HFF-Myc (cell line): ENCODE results near the gene TTLL5.
"Not testable (repeated sequence)": the region's sequence is repeated elsewhere in the genome, so short reads cannot be mapped to it uniquely, and the experiment has no call there.

Source experiments
- DNase-seq: peaks from one replicate; pipeline ENCODE4 v3.0.0-alpha.2; 2011; ENCODE audit warnings: low read depth; ENCODE audit errors: extremely low read depth
- H3K4me3 ChIP-seq: replicated peaks from 2 replicates; pipeline ENCODE4 v1.5.1; 2011; ENCODE audit warnings: low read depth, mild to moderate bottlenecking, control low read depth, low read length
- TF ChIP-seq, protein P1 (sequence below): IDR thresholded peaks from 2 replicates; pipeline ENCODE4 v1.5.1; 2012; ENCODE audit warnings: mild to moderate bottlenecking, low read depth, low read length, control low read depth; ENCODE audit errors: missing control alignments

Gene TTLL5

GRCh38 chr14:75909630-75910029, 248.6 kb downstream of the TTLL5 start:
- H3K4me3 ChIP-seq = no peak overlapping the region

DNA sequence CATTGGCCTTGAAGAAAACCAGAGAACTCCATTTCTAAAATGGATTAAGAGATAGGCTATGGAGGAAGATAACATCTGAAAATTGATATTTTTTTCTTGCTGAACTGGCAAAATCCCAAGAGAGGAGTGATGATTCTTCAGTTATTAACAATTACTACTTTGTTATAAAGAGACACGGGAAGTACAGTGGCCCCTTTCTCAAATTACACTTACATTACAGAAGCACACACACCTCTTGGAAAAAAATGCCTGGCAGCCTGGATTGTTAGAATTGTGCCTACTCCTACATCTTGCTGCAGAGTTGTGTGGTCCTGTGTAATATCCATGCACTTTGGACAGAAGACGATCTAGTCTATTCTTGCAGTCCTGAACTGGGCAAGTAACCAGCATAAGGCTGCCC, 249.0 kb downstream of the TTLL5 start:
- TF ChIP-seq, protein P1, sequence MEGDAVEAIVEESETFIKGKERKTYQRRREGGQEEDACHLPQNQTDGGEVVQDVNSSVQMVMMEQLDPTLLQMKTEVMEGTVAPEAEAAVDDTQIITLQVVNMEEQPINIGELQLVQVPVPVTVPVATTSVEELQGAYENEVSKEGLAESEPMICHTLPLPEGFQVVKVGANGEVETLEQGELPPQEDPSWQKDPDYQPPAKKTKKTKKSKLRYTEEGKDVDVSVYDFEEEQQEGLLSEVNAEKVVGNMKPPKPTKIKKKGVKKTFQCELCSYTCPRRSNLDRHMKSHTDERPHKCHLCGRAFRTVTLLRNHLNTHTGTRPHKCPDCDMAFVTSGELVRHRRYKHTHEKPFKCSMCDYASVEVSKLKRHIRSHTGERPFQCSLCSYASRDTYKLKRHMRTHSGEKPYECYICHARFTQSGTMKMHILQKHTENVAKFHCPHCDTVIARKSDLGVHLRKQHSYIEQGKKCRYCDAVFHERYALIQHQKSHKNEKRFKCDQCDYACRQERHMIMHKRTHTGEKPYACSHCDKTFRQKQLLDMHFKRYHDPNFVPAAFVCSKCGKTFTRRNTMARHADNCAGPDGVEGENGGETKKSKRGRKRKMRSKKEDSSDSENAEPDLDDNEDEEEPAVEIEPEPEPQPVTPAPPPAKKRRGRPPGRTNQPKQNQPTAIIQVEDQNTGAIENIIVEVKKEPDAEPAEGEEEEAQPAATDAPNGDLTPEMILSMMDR = no peak
- H3K4me3 ChIP-seq = no peak overlapping the region
- no peak for DNase-seq

More at GRCh38 chr14:75909630-75910029, 248.6 kb downstream of the TTLL5 start:
- no peak for DNase-seq
- TF ChIP-seq, protein P1 = no peak

GRCh38 chr14:75911883-75912282, 250.8 kb downstream of the TTLL5 start:
- DNase-seq = no peak

DNA sequence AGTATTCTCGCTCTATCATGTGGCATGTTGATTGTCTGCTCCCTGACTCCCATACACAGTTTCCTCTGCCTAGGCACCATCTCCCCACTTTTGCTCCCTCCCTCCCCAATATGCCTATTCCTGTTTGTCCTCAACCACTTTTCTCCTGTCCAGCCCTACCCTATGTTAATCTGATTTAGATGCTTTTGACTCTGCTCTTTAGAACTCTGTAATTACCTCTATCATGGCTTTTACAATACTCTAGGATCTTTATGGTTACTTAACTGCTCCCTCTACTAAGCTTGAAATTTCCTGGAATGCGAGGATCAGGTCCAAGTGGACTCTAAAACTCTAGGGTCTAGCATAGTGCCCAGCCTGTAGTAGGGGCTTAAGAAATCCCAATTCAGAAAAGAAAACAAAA, 252.1 kb downstream of the TTLL5 start:
- DNase-seq = no peak
- no peak overlapping the region for H3K4me3 ChIP-seq
- TF ChIP-seq, protein P1 = no peak

More at GRCh38 chr14:75911883-75912282, 250.8 kb downstream of the TTLL5 start:
- no peak overlapping the region for H3K4me3 ChIP-seq
- TF ChIP-seq, protein P1 = no peak

- TF ChIP-seq, protein P1 = no peak
- H3K4me3 ChIP-seq = no peak overlapping the region
- no peak for DNase-seq
Measured at GRCh38 chr14:75915045-75915444, 254.0 kb downstream of the TTLL5 start.

DNA sequence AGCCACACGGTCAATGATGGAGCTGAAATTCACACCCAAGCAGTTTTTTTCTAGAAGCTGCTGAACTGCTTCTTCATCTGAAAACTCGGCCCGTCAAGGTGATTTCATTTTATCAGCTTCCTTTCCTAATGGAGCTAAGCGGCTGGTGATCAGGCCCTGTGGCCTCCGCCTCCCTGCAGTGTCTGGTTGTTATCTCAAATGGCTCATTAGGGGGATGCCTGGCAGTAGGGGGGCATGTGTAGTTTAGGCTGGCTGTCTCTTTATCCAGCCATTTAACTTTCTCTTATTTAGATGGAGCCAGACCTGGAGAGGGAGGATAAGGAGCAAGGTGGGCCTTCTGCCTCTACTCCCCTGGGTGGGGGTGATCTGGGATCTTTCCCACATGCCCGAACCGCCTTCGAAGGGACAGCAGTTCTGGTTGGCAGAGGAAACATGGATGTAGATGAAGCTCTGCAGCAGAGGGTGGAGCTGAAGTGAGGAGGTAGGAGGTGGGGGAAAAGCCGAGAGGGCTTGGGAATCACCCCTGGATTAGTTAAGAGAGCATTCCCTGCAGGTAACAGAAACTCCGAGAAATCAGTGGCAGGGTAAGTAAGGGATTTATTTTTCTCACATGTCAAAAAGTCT, 256.4 kb downstream of the TTLL5 start:
- no peak overlapping the region for H3K4me3 ChIP-seq
- TF ChIP-seq, protein P1 = no peak
- no peak for DNase-seq

- TF ChIP-seq, protein P1 = no peak
- H3K4me3 ChIP-seq = no peak overlapping the region
- no peak for DNase-seq
Measured at GRCh38 chr14:75917946-75918335, 256.9 kb downstream of the TTLL5 start.

GRCh38 chr14:75920421-75920820, 259.4 kb downstream of the TTLL5 start:
- H3K4me3 ChIP-seq, DNase-seq: not testable (repeated sequence)

DNA sequence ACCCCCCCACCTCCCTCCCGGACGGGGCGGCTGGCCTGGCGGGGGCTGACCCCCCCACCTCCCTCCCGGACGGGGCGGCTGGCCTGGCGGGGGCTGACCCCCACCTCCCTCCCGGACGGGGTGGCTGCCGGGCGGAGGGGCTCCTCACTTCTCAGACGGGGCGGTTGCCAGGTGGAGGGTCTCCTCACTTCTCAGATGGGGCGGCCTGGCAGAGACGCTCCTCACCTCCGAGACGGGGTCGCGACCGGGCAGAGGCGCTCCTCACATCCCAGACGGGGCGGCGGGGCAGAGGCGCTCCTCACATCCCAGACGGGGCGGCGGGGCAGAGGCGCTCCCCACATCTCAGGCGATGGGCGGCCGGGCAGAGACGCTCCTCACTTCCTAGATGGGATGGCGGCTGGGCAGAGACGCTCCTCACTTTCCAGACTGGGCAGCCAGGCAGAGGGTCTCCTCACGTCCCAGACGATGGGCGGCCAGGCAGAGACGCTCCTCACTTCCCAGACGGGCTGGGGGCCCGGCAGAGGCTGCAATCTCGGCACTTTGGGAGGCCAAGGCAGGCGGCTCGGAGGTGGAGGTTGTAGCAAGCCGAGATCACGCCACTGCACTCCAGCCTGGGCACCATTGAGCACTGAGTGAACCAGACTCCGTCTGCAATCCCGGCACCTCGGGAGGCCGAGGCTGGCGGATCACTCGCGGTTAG, 264.2 kb downstream of the TTLL5 start:
- H3K4me3 ChIP-seq, DNase-seq: not testable (repeated sequence)
